ENCODE data around the gene WEE2.

DNA sequence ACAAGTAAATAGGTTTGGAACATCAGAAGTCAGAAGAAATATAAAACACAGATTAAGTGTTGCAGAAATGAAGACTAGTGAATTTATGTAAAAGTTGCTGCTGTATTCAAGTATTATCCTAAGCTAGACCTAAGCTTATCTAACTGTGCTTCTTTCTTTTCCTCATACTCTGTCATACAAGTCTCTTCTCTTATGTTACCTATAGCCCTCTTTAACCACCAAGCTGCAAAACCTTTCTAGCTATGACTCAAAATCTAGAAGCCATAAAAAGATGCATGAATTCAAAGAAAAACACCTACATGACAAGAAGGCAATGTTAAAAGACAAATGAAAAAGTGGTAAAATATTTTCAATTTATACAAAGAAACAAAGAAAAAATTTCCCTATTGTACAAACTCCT lies 29.1 kb upstream of the WEE2 start:
- TF ChIP-seq, protein P1, sequence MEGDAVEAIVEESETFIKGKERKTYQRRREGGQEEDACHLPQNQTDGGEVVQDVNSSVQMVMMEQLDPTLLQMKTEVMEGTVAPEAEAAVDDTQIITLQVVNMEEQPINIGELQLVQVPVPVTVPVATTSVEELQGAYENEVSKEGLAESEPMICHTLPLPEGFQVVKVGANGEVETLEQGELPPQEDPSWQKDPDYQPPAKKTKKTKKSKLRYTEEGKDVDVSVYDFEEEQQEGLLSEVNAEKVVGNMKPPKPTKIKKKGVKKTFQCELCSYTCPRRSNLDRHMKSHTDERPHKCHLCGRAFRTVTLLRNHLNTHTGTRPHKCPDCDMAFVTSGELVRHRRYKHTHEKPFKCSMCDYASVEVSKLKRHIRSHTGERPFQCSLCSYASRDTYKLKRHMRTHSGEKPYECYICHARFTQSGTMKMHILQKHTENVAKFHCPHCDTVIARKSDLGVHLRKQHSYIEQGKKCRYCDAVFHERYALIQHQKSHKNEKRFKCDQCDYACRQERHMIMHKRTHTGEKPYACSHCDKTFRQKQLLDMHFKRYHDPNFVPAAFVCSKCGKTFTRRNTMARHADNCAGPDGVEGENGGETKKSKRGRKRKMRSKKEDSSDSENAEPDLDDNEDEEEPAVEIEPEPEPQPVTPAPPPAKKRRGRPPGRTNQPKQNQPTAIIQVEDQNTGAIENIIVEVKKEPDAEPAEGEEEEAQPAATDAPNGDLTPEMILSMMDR (IDR thresholded peaks at IDR 0.05; ENCODE audit: low read length): no peak
- no peak for TF ChIP-seq EZH2 (IDR thresholded peaks at IDR 0.05; ENCODE audit: borderline replicate concordance, low read length)

Data from OCI-LY1 (cell line).